RWPE1 (cell line): ENCODE measurements around the gene C10orf95.
"Not testable (repeated sequence)": the region's sequence is repeated elsewhere in the genome, so short reads cannot be mapped to it uniquely, and the experiment has no call there.

ENCODE experiments used
- CTCF ChIA-PET: fragments of 350-600 bp; sonication (Branson Sonifier 250); formaldehyde crosslinking; extraction: SDS; loops from one replicate; lab custom pipeline; 2021; lab: Yijun Ruan, JAX
- POLR2A ChIA-PET: fragments of 400-600 bp; formaldehyde crosslinking; extraction: SDS; loops from one replicate; lab custom pipeline; 2020; ENCODE audit warnings: antibody characterized with exemption; ENCODE audit not compliant: low non-redundant PET; lab: Yijun Ruan, JAX
- DNase-seq: peaks from one replicate; pipeline ENCODE4 v3.0.0; 2012; ENCODE audit warnings: low spot score
- H3K27ac ChIP-seq: fragments of 450-650 bp; 2 replicates; pipeline ENCODE4 v1.5.1; 2017
- CTCF ChIP-seq: fragments of 450-650 bp; conservative IDR thresholded peaks from 2 replicates; pipeline ENCODE4 v1.5.1; 2017; ENCODE audit warnings: low read depth, mild to moderate bottlenecking

Gene C10orf95

GRCh38 chr10:102451105-102451969, at the start of gene C10orf95:
C10orf95 (minus strand) TSS chr10:102451543; CDS start chr10:102451093, 450 bp downstream.
- ChIA-PET POLR2A (interaction anchor here (0.8 to 2.4 kb wide), 8 partner anchors 10 to 133 kb away, joined by 3 to 12 read pairs (median 4); partner anchors contain the start of genes CUEDC2 and FBXL15), CTCF (interaction anchor here (0.6 to 1.8 kb wide), 8 partner anchors 12 to 58 kb away, joined by 3 to 9 read pairs (median 5); partner anchors contain the start of gene SUFU)
- peak; percentile 55 for DNase-seq
- TF ChIP-seq CTCF, result no peak
- peak within 1 kb of the TSS; percentile 88 for H3K27ac ChIP-seq

- POLR2A ChIA-PET, DNase-seq: not testable (repeated sequence)
- peak overlapping the region; percentile 55 for H3K27ac ChIP-seq
- CTCF ChIA-PET, result interaction anchor here (0.7 to 1.5 kb wide), 2 partner anchors 24 to 83 kb away, joined by 5 to 7 read pairs; no protein-coding TSS in a partner anchor
These were observed 49.3 kb upstream of the C10orf95 start for GRCh38 chr10:102500686-102501085.

- POLR2A ChIA-PET, result no interaction called here
- DNase-seq, result no peak
- no peak overlapping the region for H3K27ac ChIP-seq
- CTCF ChIA-PET, result interaction anchor here (0.7 kb wide), 1 partner anchor 32 kb away, joined by 4 read pairs; no protein-coding TSS in a partner anchor
- TF ChIP-seq CTCF, result no peak
These were observed 48.0 kb upstream of the C10orf95 start for GRCh38 chr10:102499356-102499755.

GRCh38 chr10:102497545-102497944, 46.2 kb upstream of the C10orf95 start:
- TF ChIP-seq CTCF, result no peak
- no peak overlapping the region for H3K27ac ChIP-seq
- CTCF ChIA-PET, result interaction anchor here (0.6 to 0.7 kb wide), 2 partner anchors 21 to 103 kb away, joined by 3 to 5 read pairs; no protein-coding TSS in a partner anchor
- no peak for DNase-seq
- POLR2A ChIA-PET, result interaction anchor here (0.7 kb wide), 1 partner anchor 332 kb away, joined by 3 read pairs; no protein-coding TSS in a partner anchor

GRCh38 chr10:102493771-102494170, 42.4 kb upstream of the C10orf95 start:
- ChIA-PET CTCF (no interaction called here), POLR2A (no interaction called here)
- peak; percentile 34 for DNase-seq

GRCh38 chr10:102492983-102493382, 41.6 kb upstream of the C10orf95 start:
- ChIA-PET POLR2A (no interaction called here), CTCF (no interaction called here)
- peak overlapping the region; percentile 52 for H3K27ac ChIP-seq
- TF ChIP-seq CTCF, result no peak
- DNase-seq, result peak; percentile 27

More at GRCh38 chr10:102493771-102494170, 42.4 kb upstream of the C10orf95 start:
- H3K27ac ChIP-seq, result peak overlapping the region; percentile 65
- no peak for TF ChIP-seq CTCF
